H1 (cell line): ENCODE measurements around the gene GCK. TPM values are rescaled to one million over a fixed set of nuclear protein-coding genes. Genes with fewer than 3 reads are reported as not detected.

Source experiments
- CTCF ChIA-PET: fragments of 300-600 bp; sonication (Branson Sonifier 250); formaldehyde crosslinking; loops from one replicate; lab custom pipeline; 2021; ENCODE audit not compliant: partially characterized antibody; lab: Charles Lee
- POLR2A ChIA-PET: fragments of 300-600 bp; sonication (Branson Sonifier 250); formaldehyde crosslinking; loops from one replicate; lab custom pipeline; 2021; ENCODE audit warnings: inconsistent platforms; ENCODE audit not compliant: partially characterized antibody; lab: Charles Lee
- DNase-seq, 2 experiments: peaks; one replicate each; pipeline versions ENCODE4 v3.0.0 to v3.0.0-alpha.2; 2010 to 2022; ENCODE audit warnings: low spot score in 2 of 2, low read depth in 1 of 2, mixed read lengths in 1 of 2
- FAIRE-seq: peaks from 2 replicates; lab custom pipeline; 2011; peaks lifted over from hg19 to GRCh38; lab: Jason Lieb, UNC
- H2AFZ ChIP-seq: 2 replicates; pipeline ENCODE4 v1.8.1; 2012; ENCODE audit warnings: low read length, inconsistent platforms
- H2AK5ac ChIP-seq: 2 replicates; pipeline ENCODE4 v1.6.1; 2013; ENCODE audit warnings: low read depth, low read length
- H2BK120ac ChIP-seq: replicated peaks from 2 replicates; pipeline ENCODE3; 2013; ENCODE audit warnings: low read depth, low read length, inconsistent platforms
- H2BK12ac ChIP-seq: 2 replicates; pipeline ENCODE4 v1.6.1; 2013; ENCODE audit warnings: low read depth, low read length
- H2BK15ac ChIP-seq: 2 replicates; pipeline ENCODE4 v1.6.1; 2013; ENCODE audit warnings: low read length
- H2BK20ac ChIP-seq: 2 replicates; pipeline ENCODE4 v1.6.1; 2013; ENCODE audit warnings: low read length
- H2BK5ac ChIP-seq: 2 replicates; pipeline ENCODE4 v1.6.1; 2013; ENCODE audit warnings: low read depth, low read length
- H3K14ac ChIP-seq: 2 replicates; pipeline ENCODE4 v1.6.1; 2013; ENCODE audit warnings: inconsistent platforms; ENCODE audit not compliant: insufficient read length
- H3K18ac ChIP-seq: 2 replicates; pipeline ENCODE4 v1.6.1; 2013; ENCODE audit warnings: low read length; ENCODE audit errors: extremely low read depth
- H3K23ac ChIP-seq: 2 replicates; pipeline ENCODE4 v1.6.1; 2013; ENCODE audit warnings: inconsistent platforms; ENCODE audit not compliant: insufficient read length
- H3K23me2 ChIP-seq: 2 replicates; pipeline ENCODE4 v1.6.1; 2013; ENCODE audit warnings: low read depth, low read length
- H3K27ac ChIP-seq: 2 replicates; pipeline ENCODE4 v1.6.1; 2011; ENCODE audit warnings: low read depth, low read length, inconsistent platforms
- H3K27me3 ChIP-seq, 4 experiments: replicated peaks in 1 of 4; 1 replicate in 1 of 4; 2 replicates in 3 of 4; pipeline versions ENCODE4 v1.6.1 to v1.8.1; 2011 to 2013; ENCODE audit warnings: low read length in 3 of 4, mild to moderate bottlenecking in 3 of 4, inconsistent platforms in 2 of 4, mixed read lengths in 2 of 4, moderate library complexity in 1 of 4; ENCODE audit not compliant: control insufficient read depth in 3 of 4, insufficient read depth in 3 of 4; ENCODE audit errors: extremely low read depth in 1 of 4
- H3K36me3 ChIP-seq, 4 experiments: 2 replicates each; pipeline versions ENCODE4 v1.6.1 to v1.8.1; 2011 to 2013; ENCODE audit warnings: mild to moderate bottlenecking in 4 of 4, low read length in 3 of 4, moderate library complexity in 2 of 4, control low read depth in 1 of 4, inconsistent platforms in 1 of 4; ENCODE audit not compliant: insufficient read depth in 4 of 4, control insufficient read depth in 2 of 4
- H3K4ac ChIP-seq: replicated peaks from 2 replicates; pipeline ENCODE3; 2013; ENCODE audit warnings: low read length, low read depth, mixed read lengths, inconsistent platforms; ENCODE audit not compliant: insufficient read length
- H3K4me1 ChIP-seq, 4 experiments: replicated peaks in 1 of 4; 1 replicate in 1 of 4; 2 replicates in 3 of 4; pipeline versions ENCODE4 v1.6.1 to v1.8.1; 2011 to 2013; ENCODE audit warnings: low read length in 3 of 4, inconsistent platforms in 2 of 4, mixed read lengths in 1 of 4; ENCODE audit not compliant: insufficient read depth in 4 of 4, control insufficient read depth in 3 of 4
- H3K4me2 ChIP-seq, 2 experiments: 2 replicates each; pipeline versions ENCODE4 v1.6.1 to v1.8.1; 2011 to 2013; ENCODE audit warnings: low read depth in 2 of 2, low read length in 2 of 2, control low read depth in 1 of 2, inconsistent platforms in 1 of 2, mild to moderate bottlenecking in 1 of 2; ENCODE audit not compliant: insufficient read depth in 1 of 2
- H3K4me3 ChIP-seq, 4 experiments: fragments of 200-600, 300-600 bp in 1 of 4; sonication (generic), shearing (Covaris generic), sonication (Bioruptor Twin) in 1 of 4; 2 replicates each; pipeline versions ENCODE4 v1.5.1 to v1.8.1; 2011 to 2016; ENCODE audit warnings: low read length in 4 of 4, low read depth in 3 of 4, control low read depth in 2 of 4, inconsistent platforms in 2 of 4, mild to moderate bottlenecking in 2 of 4, mixed read lengths in 1 of 4, moderate library complexity in 1 of 4; ENCODE audit not compliant: insufficient read depth in 2 of 4; ENCODE audit errors: extremely low read depth in 1 of 4
- H3K56ac ChIP-seq: replicated peaks from 2 replicates; pipeline ENCODE3; 2013; ENCODE audit warnings: low read depth, mild to moderate bottlenecking, mixed read lengths, low read length, inconsistent platforms; ENCODE audit not compliant: insufficient read length
- H3K79me1 ChIP-seq: 2 replicates; pipeline ENCODE4 v1.6.1; 2013; ENCODE audit warnings: low read depth, low read length, control low read depth
- H3K79me2 ChIP-seq, 2 experiments: 2 replicates each; pipeline versions ENCODE4 v1.6.1 to v1.8.1; 2012 to 2013; ENCODE audit warnings: low read length in 2 of 2, mild to moderate bottlenecking in 2 of 2, inconsistent platforms in 1 of 2; ENCODE audit not compliant: insufficient read depth in 2 of 2, control insufficient read depth in 1 of 2
- H3K9ac ChIP-seq, 4 experiments: replicated peaks in 1 of 4; 1 replicate in 1 of 4; 2 replicates in 3 of 4; pipeline versions ENCODE4 v1.6.1 to v1.8.1; 2011 to 2013; ENCODE audit warnings: low read depth in 3 of 4, low read length in 3 of 4, control low read depth in 2 of 4, mild to moderate bottlenecking in 2 of 4, moderate library complexity in 2 of 4, inconsistent platforms in 1 of 4; ENCODE audit errors: extremely low read depth in 1 of 4
- H3K9me3 ChIP-seq, 2 experiments: 2 replicates each; pipeline versions ENCODE4 v1.6.1 to v1.8.1; 2012 to 2013; ENCODE audit warnings: mild to moderate bottlenecking in 2 of 2, moderate library complexity in 2 of 2, control low read depth in 1 of 2, inconsistent platforms in 1 of 2, low read depth in 1 of 2, low read length in 1 of 2, mixed read lengths in 1 of 2; ENCODE audit not compliant: insufficient read depth in 2 of 2
- H4K20me1 ChIP-seq, 2 experiments: replicated peaks in 1 of 2; 2 replicates each; pipeline versions ENCODE3 to v1.8.1; 2011 to 2013; ENCODE audit warnings: inconsistent platforms in 2 of 2, low read length in 2 of 2, mild to moderate bottlenecking in 1 of 2; ENCODE audit not compliant: insufficient read depth in 2 of 2, control insufficient read depth in 1 of 2
- H4K5ac ChIP-seq: 2 replicates; pipeline ENCODE4 v1.6.1; 2013; ENCODE audit warnings: low read length, low read depth, mixed read lengths, inconsistent platforms; ENCODE audit not compliant: insufficient read length
- H4K8ac ChIP-seq: 2 replicates; pipeline ENCODE4 v1.8.0; 2013; ENCODE audit warnings: mild to moderate bottlenecking, moderate library complexity, low read length, inconsistent platforms; ENCODE audit not compliant: insufficient read depth; ENCODE audit errors: extremely low read depth
- H4K91ac ChIP-seq: replicated peaks from 2 replicates; pipeline ENCODE3; 2013; ENCODE audit warnings: low read length, mixed read lengths, inconsistent platforms; ENCODE audit not compliant: insufficient read length
- HDAC2 ChIP-seq, 2 experiments: fragments of 300-600 bp in 1 of 2; sonication (generic) in 1 of 2; IDR thresholded peaks; 2 replicates each; pipeline ENCODE4 v1.6.1; 2011 to 2012; ENCODE audit warnings: low read depth in 2 of 2, low read length in 2 of 2, mild to moderate bottlenecking in 2 of 2, moderate library complexity in 2 of 2, borderline replicate concordance in 1 of 2, inconsistent platforms in 1 of 2
- RNF2 ChIP-seq: fragments of 200-900, 300-1000 bp; sonication (generic); IDR thresholded peaks from 2 replicates; pipeline ENCODE4 v1.7.1; 2016; ENCODE audit warnings: borderline replicate concordance, low read depth, mild to moderate bottlenecking, antibody characterized with exemption, low read length; ENCODE audit not compliant: poor library complexity, severe bottlenecking; ENCODE audit errors: missing control alignments
- USF2 ChIP-seq: IDR thresholded peaks from 2 replicates; pipeline ENCODE4 v1.6.1; 2011; ENCODE audit warnings: low read length, improper control_type of control experiment
- WGBS, 2 experiments: shearing (Covaris generic) in 1 of 2; methylation state at CpG; one replicate each; pipeline versions ENCODE4 v1.1.6 to v1.1.7; 2013 to 2015; ENCODE audit warnings: low lambda C conversion rate in 2 of 2, mixed read lengths in 2 of 2, inconsistent platforms in 1 of 2, low coverage in 1 of 2, missing lambda C conversion rate in 1 of 2; ENCODE audit not compliant: insufficient replicate concordance in 2 of 2, insufficient coverage in 1 of 2, insufficient read length in 1 of 2; ENCODE audit errors: extremely low coverage in 1 of 2, missing lambda C conversion rate in 1 of 2; 5-methylcytosine and 5-hydroxymethylcytosine counted together
- polyA plus RNA-seq, 7 experiments: library from polyadenylated mRNA; depleted of rRNA in 3 of 7; stranded (reverse) in 5 of 7; unstranded in 2 of 7; fragments of >200 nt in 5 of 7; fragments of 200-250 nt in 2 of 7; gene quantifications; 1 replicate in 5 of 7; 2 replicates in 1 of 7; 4 replicates in 1 of 7; pipeline versions ENCODE4 v1.2.1 to v1.2.3, GENCODE V29; 2011 to 2013; ENCODE audit warnings: missing spikeins in 2 of 7, mixed read lengths in 2 of 7
- total RNA-seq: library from RNA; stranded (reverse); fragmentation: NEBNext Ultra II Directional; extraction: Animal tissue kit (Norgen Biotek cat#: 25700); gene quantifications from 2 replicates; pipeline ENCODE4 v1.2.1, GENCODE V29; 2021

Gene GCK
- total and polyA plus RNA-seq, 2 of the 8 experiments (the other 6 are each of a cell fraction or from before 2014, with no cell fraction given) = 2.4 to 4.9 TPM

GRCh38 chr7:44208085-44208484 is 18.8 kb upstream of the GCK start:
- Histone ChIP-seq H3K27me3 (no peaks in the 10 kb centered on the region), H4K91ac (no peak overlapping the region), H2BK15ac (no peak overlapping the region), H3K9me3 (no peaks in the 10 kb centered on the region), H3K4me2 (no peak overlapping the region), H2AK5ac (no peak overlapping the region), H2BK20ac (no peak overlapping the region), H3K36me3 (peaks cover 24 to 69% (median 52%) of the 10 kb centered on the region in 4 experiments), H4K5ac (no peak overlapping the region), H3K4ac (no peak overlapping the region), H3K56ac (no peak overlapping the region), H3K79me2 (peaks cover 8 to 15% of the 10 kb centered on the region in 2 experiments), H3K79me1 (no peaks in the 10 kb centered on the region), H3K9ac (no peak overlapping the region), H4K20me1 (peaks cover 3 to 11% of the 10 kb centered on the region in 2 experiments), H3K27ac (no peak overlapping the region), H3K18ac (no peak overlapping the region), H2BK12ac (no peak overlapping the region), H3K23me2 (no peaks in the 10 kb centered on the region), H3K14ac (no peak overlapping the region), H3K4me3 (no peak overlapping the region), H3K23ac (no peak overlapping the region), H2BK120ac (no peak overlapping the region), H3K4me1 (no peaks in the 10 kb centered on the region), H2AFZ (no peak overlapping the region), H4K8ac (no peak overlapping the region), H2BK5ac (no peak overlapping the region)
- 94% methylated on average over 7 of the region's 7 CpGs; no CpG with 5 or more reads in 1 of the 2 experiments for WGBS, 2 experiments
- ChIA-PET CTCF (interaction anchor here (0.6 to 2.3 kb wide), 8 partner anchors 9 to 357 kb away, joined by 3 to 12 read pairs (median 4); no protein-coding TSS in a partner anchor), POLR2A (no interaction called here)
- FAIRE-seq = no peak
- TF ChIP-seq HDAC2 (IDR thresholded peaks at IDR 0.05; ENCODE audit: borderline replicate concordance in 1 of 2, low read depth in 2 of 2, low read length in 2 of 2) (no peak), USF2 (no peak), RNF2 (no peak)
- DNase-seq = no peak
